HG03175 (cell line): ENCODE measurements around the gene EPDR1.

Experiments used
- ATAC-seq: cut with Tn5 transposase; IDR thresholded peaks from one replicate; pipeline ENCODE4 v1.9.1; 2021; ENCODE audit warnings: mild to moderate bottlenecking, moderate library complexity; ENCODE audit not compliant: unreplicated experiment

EPDR1 gene

DNA sequence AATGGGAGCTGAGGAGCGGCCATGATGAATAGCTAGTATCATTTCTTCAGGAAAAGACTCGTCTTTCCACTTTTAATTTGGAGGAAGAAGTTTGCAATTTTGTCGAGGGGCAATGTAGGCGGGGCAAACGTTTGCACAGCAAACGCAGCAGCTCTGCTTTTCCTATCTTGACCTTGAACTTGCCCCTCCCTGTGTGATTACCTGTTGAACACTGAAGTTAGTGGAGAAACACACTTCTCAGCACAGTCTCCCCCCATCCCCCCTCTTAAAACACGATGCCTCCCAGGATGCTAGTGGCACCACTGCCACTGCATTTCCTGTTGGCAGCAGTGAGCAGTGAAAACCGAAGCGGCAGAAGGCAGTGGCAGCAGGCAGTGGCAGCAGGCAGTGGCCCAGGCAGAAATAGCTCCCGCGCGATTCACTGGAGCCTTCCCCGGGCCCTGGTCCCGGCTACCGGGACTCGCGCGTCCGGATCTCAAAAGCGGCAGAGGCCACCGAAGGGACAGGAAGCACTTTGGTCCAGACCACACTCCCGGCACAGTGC lies at the start of gene EPDR1:
Gene EPDR1 (plus strand): TSS at position 336 of the 544 bp plus-strand sequence. CDS start 300 bp downstream, outside the sequence.
- peak; percentile 55 for ATAC-seq

DNA sequence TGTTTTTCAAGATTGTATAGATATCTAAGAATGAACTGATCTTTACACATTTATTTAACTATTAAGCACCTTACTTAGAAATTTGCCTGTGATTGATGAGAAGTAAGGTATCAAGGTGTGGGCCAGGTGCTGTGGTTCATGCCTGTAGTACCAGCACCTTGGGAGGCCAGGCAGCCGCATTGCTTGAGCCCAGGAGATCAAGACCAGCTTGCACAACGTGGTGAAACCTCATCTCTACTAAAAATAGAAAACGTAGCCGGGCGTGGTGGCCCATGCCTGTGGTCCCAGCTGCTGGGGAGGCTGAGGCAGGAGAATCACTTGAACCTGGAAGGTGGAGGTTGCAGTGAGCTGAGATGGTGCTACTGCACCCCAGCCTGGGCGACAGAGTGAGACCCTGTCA lies 38.4 kb upstream of the EPDR1 start:
- ATAC-seq: no peak

- no peak for ATAC-seq
These were observed 27.1 kb upstream of the EPDR1 start for GRCh38 chr7:37893359-37893758.

- ATAC-seq: no peak
These were observed 25.8 kb upstream of the EPDR1 start for GRCh38 chr7:37894671-37895070.

GRCh38 chr7:37899712-37900247 lies 20.7 kb upstream of the EPDR1 start:
- no peak for ATAC-seq

DNA sequence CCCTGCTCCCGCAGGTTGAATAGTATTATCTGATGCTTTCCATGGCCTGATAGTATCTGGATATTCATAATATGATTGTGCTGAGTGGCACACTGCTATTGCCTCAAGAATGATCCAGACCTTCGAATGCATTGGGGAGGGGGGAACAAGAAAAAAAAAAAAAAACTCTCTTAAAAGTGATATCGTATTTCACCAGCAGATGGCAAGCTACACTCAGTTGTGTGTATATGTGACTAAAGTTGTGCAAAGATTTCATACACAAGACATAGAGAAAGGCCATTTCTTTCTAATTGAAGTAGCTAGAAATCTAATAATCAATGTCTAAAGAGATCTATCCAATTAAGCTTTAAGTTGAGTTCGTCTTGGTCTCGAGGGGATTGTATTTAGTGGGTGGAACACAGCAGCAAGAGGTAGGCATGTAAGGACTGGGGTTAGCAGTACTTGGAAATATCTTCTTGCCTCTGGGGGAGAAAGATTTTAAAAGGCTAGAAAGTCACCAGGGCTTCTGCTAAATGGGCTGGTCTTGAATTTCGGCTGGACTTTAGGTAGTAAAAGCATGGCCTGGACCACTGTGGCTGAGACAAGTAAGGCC lies 19.1 kb upstream of the EPDR1 start:
- no peak for ATAC-seq

DNA sequence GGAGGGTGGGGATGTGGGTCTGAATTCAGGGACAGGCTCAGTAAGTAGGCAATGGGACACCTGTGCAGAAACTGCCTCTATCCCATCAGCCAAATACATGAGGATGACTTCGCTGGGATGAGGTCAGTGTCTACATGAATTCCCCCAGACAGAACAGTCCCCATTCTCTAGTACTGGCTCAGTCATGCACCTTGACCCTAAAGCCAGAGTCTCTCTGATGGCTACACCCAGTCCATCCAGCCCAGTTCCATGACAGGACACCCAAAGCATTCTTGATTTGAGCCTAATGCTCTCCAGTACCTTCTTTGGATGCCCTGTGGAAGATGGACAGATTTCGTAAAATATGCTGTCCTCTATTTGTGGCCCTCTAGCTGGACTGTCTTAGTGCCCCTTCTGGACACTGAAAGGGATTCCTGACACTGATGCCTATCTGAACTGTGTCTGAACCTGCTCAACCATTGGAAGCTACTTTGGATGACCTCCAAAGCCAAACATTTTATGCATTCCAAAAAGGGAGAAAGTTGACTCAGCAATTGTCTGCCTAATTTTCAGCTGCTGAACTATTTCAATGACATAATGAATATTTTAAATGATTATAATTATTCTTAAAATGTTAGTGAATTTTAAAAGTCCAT lies 18.4 kb upstream of the EPDR1 start:
- no peak for ATAC-seq

DNA sequence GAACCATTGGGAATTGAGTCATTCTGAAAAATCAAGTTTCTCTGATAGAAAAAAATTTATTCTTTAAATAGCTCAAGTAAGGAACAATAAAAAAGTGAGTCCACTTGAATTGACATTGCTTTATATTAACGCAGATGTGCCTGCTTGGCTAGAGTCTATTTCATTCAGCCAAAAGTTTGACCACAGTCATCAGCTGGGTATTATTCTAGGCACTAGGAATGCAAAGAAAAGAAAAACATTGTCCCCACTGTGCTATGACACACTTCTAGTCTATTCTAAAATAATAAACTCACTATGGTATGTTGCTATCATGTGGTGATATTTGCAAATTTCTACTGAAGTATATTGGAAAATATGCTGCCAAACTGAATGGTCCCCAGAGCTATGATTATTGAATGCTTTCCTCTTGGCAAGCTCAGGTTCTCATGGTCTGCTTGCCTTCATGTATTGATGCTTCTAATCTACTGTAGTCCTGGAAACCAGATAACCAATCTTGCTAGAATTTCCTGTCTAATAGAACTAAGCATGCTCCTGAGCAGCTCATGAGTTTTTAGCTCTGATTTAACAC lies 12.1 kb upstream of the EPDR1 start:
- ATAC-seq: no peak

DNA sequence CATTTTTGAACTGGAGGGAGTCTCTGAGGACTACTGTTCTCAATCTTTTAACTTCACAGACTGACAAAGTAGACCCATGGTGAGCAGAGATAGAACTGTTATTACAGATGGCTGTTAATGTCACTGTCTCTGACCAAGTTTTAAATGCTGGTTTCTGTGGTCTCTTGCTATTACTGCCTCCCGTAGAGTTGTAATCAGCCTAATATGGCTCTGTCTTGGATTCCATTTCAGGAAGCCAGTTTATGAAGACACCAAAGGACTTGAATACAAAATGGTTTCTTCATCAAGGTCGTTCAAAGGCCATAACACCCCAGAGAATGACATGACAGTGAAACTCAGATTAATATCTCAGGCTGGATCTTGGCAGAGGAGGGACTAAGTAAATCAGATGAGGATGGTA lies 7.7 kb upstream of the EPDR1 start:
- ATAC-seq: no peak

- peak; percentile 71 for ATAC-seq
These were observed 5.0 kb upstream of the EPDR1 start for GRCh38 chr7:37915438-37915837.

DNA sequence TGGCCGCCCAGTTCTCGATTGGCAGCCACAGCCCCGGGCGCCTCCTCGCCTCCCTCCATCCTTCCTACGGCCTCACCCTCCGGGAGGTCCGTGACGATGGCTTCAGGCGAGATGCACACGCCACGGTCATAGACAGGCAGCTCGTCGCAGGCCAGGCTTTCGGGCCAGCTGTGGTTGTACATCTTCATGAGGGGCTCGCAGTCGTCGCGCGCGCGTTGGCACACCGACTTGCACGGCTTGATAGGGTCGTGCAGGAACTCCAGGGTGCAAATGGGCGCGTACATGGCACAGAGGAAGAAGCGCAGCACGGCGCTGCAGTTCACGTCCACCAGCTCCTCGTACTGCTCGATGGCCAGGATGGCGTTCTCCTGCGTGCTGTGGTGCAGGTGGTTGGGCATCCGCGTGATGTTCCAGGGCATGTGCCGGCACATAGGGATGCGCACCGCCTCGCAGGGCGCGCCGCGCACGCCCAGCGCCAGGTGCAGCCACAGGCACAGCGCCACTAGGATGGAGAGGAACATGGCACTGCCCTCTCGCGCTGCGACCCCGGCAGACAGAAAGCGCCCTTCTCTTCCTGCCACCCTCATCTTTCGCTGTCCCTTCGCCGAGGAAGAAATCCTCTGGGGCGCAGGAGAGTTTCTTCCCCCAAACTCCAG lies 4.3 kb upstream of the EPDR1 start:
- peak; percentile 19 for ATAC-seq

- peak; percentile 31 for ATAC-seq
These were observed 3.5 kb upstream of the EPDR1 start, which contains the start of gene SFRP4 for GRCh38 chr7:37916673-37917660. TSS of gene SFRP4 (minus strand) at chr7:37916817. CDS start at chr7:37916537, 280 bp downstream.

- ATAC-seq: no peak
These were observed 1.9 kb upstream of the EPDR1 start for GRCh38 chr7:37918526-37918925.

DNA sequence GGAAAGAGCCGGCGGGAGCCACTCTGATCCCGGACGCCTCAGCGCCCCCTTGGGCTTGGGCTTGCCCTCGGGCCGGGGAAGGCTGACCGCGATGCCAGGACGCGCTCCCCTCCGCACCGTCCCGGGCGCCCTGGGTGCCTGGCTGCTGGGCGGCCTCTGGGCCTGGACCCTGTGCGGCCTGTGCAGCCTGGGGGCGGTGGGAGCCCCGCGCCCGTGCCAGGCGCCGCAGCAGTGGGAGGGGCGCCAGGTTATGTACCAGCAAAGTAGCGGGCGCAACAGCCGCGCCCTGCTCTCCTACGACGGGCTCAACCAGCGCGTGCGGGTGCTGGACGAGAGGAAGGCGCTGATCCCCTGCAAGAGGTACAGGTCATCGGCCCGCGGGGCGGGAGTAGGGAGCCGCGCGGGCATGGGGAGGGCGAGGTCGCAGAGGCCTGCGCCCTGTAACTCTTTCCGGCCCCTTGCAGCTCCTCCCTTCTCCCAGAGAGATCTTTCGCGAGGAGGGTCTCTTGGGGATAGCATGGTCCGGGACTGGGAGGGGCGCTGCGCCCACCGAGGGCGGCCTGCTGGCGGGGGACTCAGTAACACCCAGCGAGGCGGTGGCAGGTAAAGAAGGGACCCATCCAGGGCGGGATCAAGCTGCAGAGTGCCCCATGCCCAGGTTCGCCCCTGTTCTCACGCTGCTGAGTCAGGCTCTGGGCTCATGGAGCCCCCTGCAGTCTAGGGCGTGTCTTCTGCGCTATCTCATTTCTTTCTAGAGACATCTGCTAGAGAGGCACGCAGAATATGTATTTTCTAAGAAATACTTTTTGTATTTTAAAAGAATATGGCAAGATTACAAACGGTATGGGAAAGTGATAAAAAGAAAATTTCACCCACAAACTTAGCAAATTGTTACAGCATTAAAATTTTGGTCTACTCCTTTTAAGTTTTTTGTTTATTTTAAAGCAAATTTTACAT lies 687 bp downstream of the EPDR1 start:
- peak; percentile 47 for ATAC-seq

- ATAC-seq: no peak
These were observed 1.4 kb downstream of the EPDR1 start for GRCh38 chr7:37921876-37922275.

DNA sequence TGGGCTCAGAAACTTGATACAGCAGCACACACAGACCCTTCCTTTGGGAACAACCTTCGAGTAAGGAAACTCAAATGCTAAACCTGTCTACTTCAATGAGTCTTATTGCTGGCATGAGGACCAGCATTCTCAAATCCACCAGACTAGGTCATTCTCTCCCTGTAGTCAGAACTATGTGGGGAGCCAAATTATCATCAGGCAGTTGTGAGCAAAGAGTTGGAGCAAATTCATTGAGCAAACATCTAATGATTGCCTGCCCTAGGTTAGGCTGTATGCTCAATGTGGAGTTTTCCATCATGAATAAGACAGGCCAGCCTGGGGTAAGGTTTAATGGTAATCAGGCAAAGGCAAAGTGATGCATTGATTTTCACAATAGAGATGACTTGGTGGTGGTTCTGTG lies 3.6 kb downstream of the EPDR1 start:
- no peak for ATAC-seq

DNA sequence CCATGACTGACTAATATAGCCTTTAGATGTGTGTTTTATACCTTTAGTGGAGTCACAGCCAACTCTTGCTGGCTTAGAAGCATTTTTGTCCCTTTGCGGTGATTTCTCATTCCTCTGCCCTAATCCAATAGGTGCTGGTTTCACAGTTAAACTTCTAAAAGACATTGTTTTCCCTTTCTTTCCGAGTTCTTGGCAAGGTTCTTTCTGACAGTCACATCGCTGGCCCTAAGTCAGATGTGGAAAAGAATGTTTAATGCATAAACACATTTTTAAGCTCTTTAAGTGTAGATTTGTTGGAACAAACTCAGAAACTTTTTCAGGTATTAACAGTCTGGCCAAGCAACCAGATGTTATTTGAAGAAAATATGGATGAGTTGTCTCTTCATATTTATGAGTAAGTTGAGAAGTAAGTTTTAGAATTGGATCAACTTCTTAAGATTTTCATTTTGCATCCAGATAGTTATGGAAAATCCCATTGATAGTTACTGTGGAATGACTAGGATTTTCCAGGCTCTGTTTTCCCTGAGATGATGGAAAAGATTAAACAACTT lies 4.1 kb downstream of the EPDR1 start:
- ATAC-seq: no peak

GRCh38 chr7:37925620-37926019 lies 5.2 kb downstream of the EPDR1 start:
- no peak for ATAC-seq
